Left cardiac atrium (tissue), 4 donors: ENCODE measurements around the gene TKT. TPM values are rescaled to one million over a fixed set of nuclear protein-coding genes. Genes with fewer than 3 reads are reported as not detected.

Experiments
- ATAC-seq, 2 donors: fragments of 200-7000 bp; cut with Tn5 transposase; one replicate each; pipeline ENCODE4 v1.9.1; 2020; ENCODE audit warnings: mild to moderate bottlenecking in 2 of 2, moderate library complexity in 2 of 2
- DNase-seq: peaks from one replicate; pipeline ENCODE4 v3.0.0-alpha.2; 2020
- intact Hi-C, 2 donors: fragments of 100-400 bp; cut with DNase I; formaldehyde crosslinking; loops; one replicate each; pipeline versions ENCODE4 v1.14.1 to v1.15.1; 2022 to 2023
- total RNA-seq, 2 donors: library from RNA; stranded (reverse); fragmentation: NEBNext Ultra II Directional; extraction: Animal tissue kit (Norgen Biotek cat#: 25700); gene quantifications; one replicate each; pipeline ENCODE4 v1.2.1, GENCODE V29; 2021
- donor health status: DM: no; HTN: yes; CAD: no.
- donor health status: DM: no; HTN: yes; CAD: no; lungs with severe emphysema.
- donor health status: DM: yes; HTN: yes; CAD: no.
- donor health status: Dilated cardiomyopathy.

Gene TKT
- total RNA-seq, 2 donors from 2014 or later: 91.0 to 92.4 TPM

- DNase-seq (no peak), ATAC-seq (peak in 1 of 2 donors; percentile 45)
- intact Hi-C loops: no loop called here
These were observed 11.6 kb downstream of the TKT start for GRCh38 chr3:53244271-53244670.

DNA sequence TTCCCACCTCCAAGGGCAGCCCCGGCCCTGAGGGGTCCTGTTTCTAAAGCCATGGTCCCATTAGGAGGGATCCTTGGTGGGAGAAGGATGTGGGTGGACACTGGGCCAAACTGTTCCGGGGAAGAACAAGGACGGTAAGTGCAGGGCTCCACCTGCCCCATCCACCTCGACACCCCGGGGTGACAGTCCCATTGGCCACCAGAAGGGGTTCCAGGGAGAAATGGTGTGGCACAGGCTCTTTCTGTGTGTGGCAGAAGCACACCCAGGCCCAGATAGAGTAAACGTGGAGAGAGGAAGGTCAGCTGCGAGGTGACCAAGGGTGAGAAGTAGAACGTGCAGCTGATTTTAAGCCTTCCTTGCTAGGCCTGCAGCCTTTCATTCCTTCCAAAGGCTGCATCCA is 12.0 kb downstream of the TKT start:
- ATAC-seq (no peak), DNase-seq (no peak)
- intact Hi-C loops: no loop called here

DNA sequence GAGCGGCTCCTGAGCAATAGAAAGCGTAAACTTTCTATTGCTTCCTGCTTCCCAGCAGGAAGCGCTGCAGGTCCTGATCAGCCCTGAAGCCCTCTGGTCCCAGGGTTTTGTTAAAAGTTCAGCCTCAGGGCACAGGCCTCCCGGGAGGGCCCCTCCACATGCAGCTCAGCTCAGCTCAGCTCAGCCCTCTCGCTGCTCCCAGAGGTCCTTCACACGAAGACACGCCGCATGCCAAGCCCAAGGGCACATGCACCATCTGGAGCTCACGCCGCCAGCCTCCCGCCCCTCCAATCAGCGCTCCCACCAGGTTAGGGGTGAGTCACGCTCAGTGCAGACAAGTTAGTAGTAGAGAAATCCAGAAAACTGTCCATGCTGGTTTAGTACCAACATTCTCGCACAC is 12.7 kb downstream of the TKT start:
- intact Hi-C loops: no loop called here
- DNase-seq: no peak
- ATAC-seq: peak; percentile 9 to 73

GRCh38 chr3:53242642-53243041 is 13.2 kb downstream of the TKT start:
- DNase-seq (no peak), ATAC-seq (peak in 1 of 2 donors; percentile 39)
- intact Hi-C loops: no loop called here

GRCh38 chr3:53242155-53242554 is 13.7 kb downstream of the TKT start:
- intact Hi-C loops: no loop called here
- peak in 1 of 2 donors; percentile 66 for ATAC-seq

GRCh38 chr3:53240989-53241972 is 14.5 kb downstream of the TKT start:
- DNase-seq (no peak), ATAC-seq (no peak)
- intact Hi-C loops: no loop called here

More at GRCh38 chr3:53242155-53242554, 13.7 kb downstream of the TKT start:
- DNase-seq: no peak

DNA sequence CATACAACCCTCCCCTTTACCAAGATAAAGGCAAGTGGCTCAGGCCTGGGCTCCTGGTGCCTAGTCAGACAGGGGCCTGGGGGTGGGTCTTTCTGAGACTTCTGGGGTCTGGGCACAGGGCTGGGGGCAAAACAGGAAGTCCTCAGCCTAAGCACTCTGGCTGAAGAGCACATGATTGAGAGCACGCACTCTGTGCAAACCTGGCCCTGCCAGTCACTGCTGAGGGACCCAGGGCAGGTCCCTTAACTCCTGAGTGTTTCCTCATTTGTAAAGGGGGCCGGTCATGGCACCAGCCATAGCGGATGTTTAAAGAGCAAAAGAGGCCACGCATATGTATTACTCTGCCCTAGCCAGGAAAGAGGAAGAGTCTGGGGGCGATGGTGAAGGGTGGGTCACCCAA is 16.0 kb downstream of the TKT start:
- DNase-seq: no peak
- no peak for ATAC-seq
- intact Hi-C loops: no loop called here

DNA sequence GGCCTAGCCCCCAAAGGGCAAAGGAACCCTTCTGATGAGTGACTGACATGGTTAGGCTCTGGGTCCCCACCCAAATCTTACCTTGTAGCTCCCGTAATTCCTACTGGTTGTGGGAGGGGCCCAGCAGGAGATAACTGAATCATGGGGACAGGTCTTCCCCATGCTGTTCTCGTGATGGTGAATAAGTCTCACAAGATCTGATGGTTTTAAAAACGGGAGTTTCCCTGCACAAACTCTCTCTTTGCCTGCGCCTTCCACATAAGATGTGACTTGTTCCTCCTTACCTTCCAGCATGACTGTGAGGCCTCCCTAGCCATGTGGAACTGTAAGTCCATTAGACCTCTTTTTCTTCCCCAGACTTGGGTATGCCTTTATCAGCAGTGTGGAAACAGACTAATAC is 16.9 kb downstream of the TKT start:
- intact Hi-C loops: no loop called here
- DNase-seq (no peak), ATAC-seq (no peak)

GRCh38 chr3:53238051-53238850 is 17.6 kb downstream of the TKT start:
- DNase-seq: no peak
- peak in 1 of 2 donors; percentile 34 for ATAC-seq
- intact Hi-C loops: no loop called here

DNA sequence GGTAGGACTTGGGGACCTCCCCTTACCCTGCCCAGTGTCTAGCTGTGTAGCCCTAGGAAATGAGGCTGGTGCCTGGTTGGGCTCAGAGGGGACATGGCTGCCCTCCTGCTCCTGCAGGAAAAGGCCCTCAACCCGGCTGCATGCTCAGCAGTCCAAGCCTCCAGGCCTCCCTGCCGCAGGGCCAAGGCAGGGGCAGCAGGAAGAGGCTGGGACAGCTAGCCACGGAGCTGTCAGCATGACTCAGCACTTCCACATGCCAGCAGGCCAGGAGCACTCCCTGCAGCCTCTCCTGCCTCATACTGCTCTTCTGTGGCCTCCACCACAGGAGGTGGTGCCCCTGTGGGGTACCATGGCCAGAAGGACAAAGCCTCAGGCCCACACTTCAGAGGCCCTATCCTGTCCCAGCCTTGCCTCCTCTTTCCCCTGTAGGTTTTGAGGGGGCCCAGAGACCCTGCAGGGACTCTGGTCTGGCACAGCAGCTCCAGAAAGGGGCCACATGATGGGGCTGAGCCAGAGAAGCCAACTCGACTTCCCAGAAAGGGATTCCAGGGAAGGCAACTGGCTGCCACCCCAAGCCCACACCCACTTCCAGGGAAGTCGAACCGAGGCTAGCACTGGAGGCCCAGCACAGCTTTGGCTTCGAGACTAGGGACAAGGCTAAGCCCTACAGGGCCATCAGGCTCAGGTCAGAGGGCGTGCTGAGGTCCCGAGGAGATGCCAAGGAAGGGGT is 19.5 kb downstream of the TKT start:
- intact Hi-C loops: no loop called here
- DNase-seq (peak; percentile 83), ATAC-seq (peak; percentile 75 to 91)

- DNase-seq (no peak), ATAC-seq (no peak)
- intact Hi-C loops: no loop called here
These were observed 20.3 kb downstream of the TKT start for GRCh38 chr3:53235545-53235944.

GRCh38 chr3:53234841-53235232 is 21.0 kb downstream of the TKT start:
- DNase-seq: no peak
- intact Hi-C loops: no loop called here
- no peak for ATAC-seq

- intact Hi-C loops: no loop called here
- no peak for ATAC-seq
- DNase-seq: no peak
These were observed 21.5 kb downstream of the TKT start for GRCh38 chr3:53234130-53234840.

DNA sequence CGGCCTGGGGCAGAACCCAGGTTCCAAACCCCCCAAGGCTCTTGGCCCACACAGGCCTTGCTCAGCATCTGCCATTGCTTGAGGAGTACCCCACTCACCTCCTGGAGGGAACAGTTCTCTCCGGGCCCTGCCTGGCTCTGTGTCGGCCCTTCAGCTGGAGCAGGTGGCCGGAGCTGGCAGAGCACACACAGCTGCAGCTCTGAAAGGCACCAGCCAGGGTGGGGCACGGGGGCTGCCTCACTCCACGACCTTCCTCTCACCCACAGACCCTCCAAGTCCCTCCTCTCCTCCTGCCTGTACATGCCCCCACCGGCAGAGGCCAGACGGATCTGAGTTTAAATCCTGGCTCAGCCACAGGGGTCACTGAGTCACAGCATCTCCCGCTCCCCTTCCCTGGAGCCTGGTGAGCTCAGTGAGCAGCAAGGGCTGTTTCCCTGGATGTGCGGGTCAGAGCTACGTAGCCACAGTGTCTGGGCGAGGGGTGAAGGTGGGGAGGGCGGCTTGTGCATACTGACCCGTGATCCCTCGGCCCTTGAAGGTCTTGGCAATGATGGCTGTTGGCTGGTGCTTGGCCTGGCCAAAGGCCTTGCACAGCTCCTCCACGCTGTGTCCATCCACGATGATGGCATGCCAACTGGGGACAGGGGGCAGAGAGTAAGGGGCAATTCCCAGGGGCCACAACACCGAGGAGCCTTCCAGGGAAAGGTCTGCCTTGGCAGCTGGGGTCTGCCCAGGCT is 23.0 kb downstream of the TKT start:
- ATAC-seq (peak in 1 of 2 donors; percentile 60), DNase-seq (no peak)
- intact Hi-C loops: no loop called here

DNA sequence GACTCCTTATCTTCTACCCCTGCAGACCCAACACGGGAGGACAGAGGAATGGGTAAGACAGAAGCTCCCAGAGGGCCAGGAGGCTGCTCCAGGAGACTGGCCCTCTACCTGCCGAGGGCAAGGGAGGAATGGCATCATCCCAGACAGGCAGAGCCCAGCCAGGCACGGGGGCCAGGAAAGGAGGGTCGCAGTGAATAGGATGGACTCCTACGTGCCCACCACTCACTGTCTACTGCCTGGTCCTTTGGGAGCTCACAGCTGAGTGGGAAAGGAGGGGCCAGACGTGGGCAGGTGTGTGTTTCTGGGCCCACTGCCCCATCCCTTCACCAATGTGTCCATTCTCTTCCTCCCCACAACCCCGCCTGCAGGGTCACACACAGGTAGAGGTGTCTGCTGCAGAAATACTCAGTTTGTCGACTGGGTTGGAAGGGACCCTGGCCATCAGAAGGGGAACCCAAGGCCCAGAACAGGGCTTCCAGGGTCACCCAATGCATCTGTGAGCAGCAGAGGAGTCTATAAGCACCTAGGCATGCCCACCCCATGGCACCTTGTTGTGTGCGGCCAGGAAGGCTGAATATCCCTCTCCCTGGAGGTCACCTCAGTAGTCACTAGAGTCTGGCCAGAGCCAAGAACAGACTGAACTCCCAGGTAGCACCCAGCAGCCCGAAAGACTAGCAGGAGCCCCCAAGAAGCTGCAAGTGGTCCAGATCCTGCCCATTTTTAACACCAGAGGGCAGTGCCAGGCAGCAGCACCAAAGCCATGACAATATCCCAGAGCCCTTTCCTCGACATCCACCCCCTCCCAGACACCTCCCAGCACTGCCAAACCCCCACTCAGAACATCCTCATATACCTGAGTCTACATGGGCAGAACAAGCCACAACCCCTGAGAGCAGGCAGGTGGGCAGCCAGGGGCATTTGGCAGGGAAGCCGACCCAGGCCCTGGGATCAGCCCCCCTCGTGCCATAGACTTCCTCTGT is 24.0 kb downstream of the TKT start:
- intact Hi-C loops: no loop called here
- no peak for ATAC-seq
- no peak for DNase-seq

DNA sequence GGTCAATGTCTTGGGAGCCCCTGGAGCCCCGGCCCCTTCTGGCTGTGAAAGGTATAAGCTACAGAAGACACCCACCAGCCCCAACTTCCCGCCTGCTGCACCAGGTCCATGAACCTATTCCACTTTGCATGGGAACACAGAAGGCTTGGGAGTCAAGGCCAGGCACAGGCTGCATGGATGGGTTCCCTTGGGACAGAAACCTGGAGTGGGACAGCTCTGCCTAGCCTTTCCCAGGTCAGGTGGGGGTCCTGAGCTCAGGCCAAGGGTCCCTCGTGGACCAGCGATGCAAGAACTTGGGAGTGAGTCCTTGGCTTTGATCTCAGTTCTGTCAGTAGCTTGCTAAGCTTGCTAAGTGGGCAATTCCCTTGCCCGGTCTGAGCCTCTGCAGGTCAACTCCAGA is 25.0 kb downstream of the TKT start:
- intact Hi-C loops: no loop called here
- DNase-seq (no peak), ATAC-seq (no peak)

- intact Hi-C loops: no loop called here
- ATAC-seq (no peak), DNase-seq (no peak)
These were observed 25.7 kb downstream of the TKT start for GRCh38 chr3:53230041-53230621.
